Hepatocyte (in vitro differentiated cells): Measurements from ENCODE around the gene ADD2. TPM values are rescaled to one million over a fixed set of nuclear protein-coding genes. Genes with fewer than 3 reads are reported as not detected.

Source experiments
- DNase-seq: peaks from one replicate; pipeline ENCODE4 v3.0.0-alpha.2; 2016; ENCODE audit warnings: low spot score
- H2AFZ ChIP-seq: fragments of 200-600 bp; sonication (generic); 2 replicates; pipeline ENCODE4 v1.6.0; 2016; ENCODE audit warnings: antibody characterized with exemption, mild to moderate bottlenecking
- H3K27ac ChIP-seq: fragments of 200-600 bp; sonication (generic); 2 replicates; pipeline ENCODE4 v1.5.1; 2016; ENCODE audit warnings: mild to moderate bottlenecking
- H3K27me3 ChIP-seq: fragments of 200-600 bp; sonication (generic); 2 replicates; pipeline ENCODE4 v1.6.1; 2016
- H3K36me3 ChIP-seq: fragments of 200-600 bp; sonication (generic); replicated peaks from 2 replicates; pipeline ENCODE4 v1.5.1; 2016; ENCODE audit warnings: low read depth; ENCODE audit not compliant: insufficient read depth
- H3K4me1 ChIP-seq: fragments of 200-600 bp; sonication (generic); 2 replicates; pipeline ENCODE4 v1.5.1; 2016; ENCODE audit warnings: mild to moderate bottlenecking, moderate library complexity; ENCODE audit not compliant: insufficient read depth
- H3K4me2 ChIP-seq: fragments of 200-600 bp; sonication (generic); 2 replicates; pipeline ENCODE4 v1.6.0; 2016
- H3K4me3 ChIP-seq: fragments of 200-600 bp; sonication (generic); 2 replicates; pipeline ENCODE4 v1.5.1; 2016; ENCODE audit warnings: mild to moderate bottlenecking
- H3K79me2 ChIP-seq: fragments of 200-600 bp; sonication (generic); 2 replicates; pipeline ENCODE4 v1.6.0; 2017; ENCODE audit warnings: mild to moderate bottlenecking
- H3K9me2 ChIP-seq: fragments of 200-600 bp; sonication (generic); replicated peaks from 2 replicates; pipeline ENCODE4 v1.6.0; 2017; ENCODE audit warnings: mild to moderate bottlenecking; ENCODE audit not compliant: insufficient read depth
- H3K9me3 ChIP-seq: fragments of 200-600 bp; sonication (generic); 2 replicates; pipeline ENCODE4 v1.5.1; 2016; ENCODE audit warnings: low read depth, mild to moderate bottlenecking
- H4K20me1 ChIP-seq: fragments of 200-600 bp; sonication (generic); 2 replicates; pipeline ENCODE4 v1.6.0; 2016; ENCODE audit warnings: mild to moderate bottlenecking; ENCODE audit not compliant: insufficient read depth, poor library complexity, severe bottlenecking
- EZH2 ChIP-seq: fragments of 200-600 bp; sonication (generic); IDR thresholded peaks from 2 replicates; pipeline ENCODE4 v1.6.1; 2016; ENCODE audit warnings: antibody characterized with exemption, mild to moderate bottlenecking, borderline replicate concordance
- EZH2phosphoT487 ChIP-seq: fragments of 200-600 bp; sonication (generic); IDR thresholded peaks from one replicate; pipeline ENCODE4 v1.6.1; 2018; ENCODE audit warnings: antibody characterized with exemption, mild to moderate bottlenecking, low read depth, moderate library complexity; ENCODE audit not compliant: unreplicated experiment, severe bottlenecking
- WGBS: methylation state at CpG from one replicate; pipeline ENCODE4 v1.1.6; 2016; ENCODE audit warnings: low lambda C conversion rate; ENCODE audit errors: missing lambda C conversion rate; 5-methylcytosine and 5-hydroxymethylcytosine counted together
- polyA plus RNA-seq: library from polyadenylated mRNA; unstranded; fragments of >200 nt; fragmentation: Nextera tagmentation; extraction: Ambion mirVana; gene quantifications from 2 replicates; pipeline ENCODE4 v1.2.1, GENCODE V29; 2016
- total RNA-seq: library from RNA; depleted of rRNA; stranded (reverse); fragments of >200 nt; gene quantifications from 2 replicates; pipeline ENCODE4 v1.2.3, GENCODE V29; 2014
- TF ChIP-seq, protein P1 (sequence below): fragments of 200-600 bp; sonication (generic); IDR thresholded peaks from 2 replicates; pipeline ENCODE4 v1.5.1; 2016; ENCODE audit warnings: antibody characterized with exemption, mild to moderate bottlenecking; ENCODE audit not compliant: poor library complexity

Gene ADD2
- total and polyA plus RNA-seq, 2 experiments from 2014 or later = 0.74 to 2.4 TPM

DNA sequence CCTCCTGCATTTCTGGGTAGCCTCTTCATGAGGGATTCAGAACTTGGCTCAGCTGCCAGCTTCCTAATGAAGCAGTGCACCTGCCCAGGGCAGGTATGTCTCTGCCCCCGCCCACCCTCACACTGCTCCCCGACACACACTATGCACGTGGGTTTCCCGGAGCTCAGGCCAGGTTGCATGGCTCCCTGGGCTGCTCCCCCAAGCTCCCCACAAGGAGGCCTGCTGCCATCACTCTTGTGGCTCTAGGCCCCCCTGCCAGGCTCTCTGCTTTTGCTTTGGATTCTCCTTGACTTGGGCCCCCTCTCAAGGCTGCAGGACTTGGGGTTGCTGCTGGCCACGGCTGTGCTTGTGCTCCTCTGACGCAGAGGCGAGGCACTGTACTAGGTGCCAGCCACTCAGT is 43.6 kb downstream of the ADD2 start:
- Histone ChIP-seq H3K9me3 (no peaks in the 10 kb centered on the region), H2AFZ (no peak overlapping the region), H3K4me3 (no peak overlapping the region), H3K9me2 (no peaks in the 10 kb centered on the region), H4K20me1 (no peaks in the 10 kb centered on the region), H3K27ac (no peak overlapping the region), H3K79me2 (no peaks in the 10 kb centered on the region), H3K36me3 (no peaks in the 10 kb centered on the region), H3K27me3 (no peaks in the 10 kb centered on the region), H3K4me2 (no peak overlapping the region), H3K4me1 (no peaks in the 10 kb centered on the region)
- TF ChIP-seq, protein P1, sequence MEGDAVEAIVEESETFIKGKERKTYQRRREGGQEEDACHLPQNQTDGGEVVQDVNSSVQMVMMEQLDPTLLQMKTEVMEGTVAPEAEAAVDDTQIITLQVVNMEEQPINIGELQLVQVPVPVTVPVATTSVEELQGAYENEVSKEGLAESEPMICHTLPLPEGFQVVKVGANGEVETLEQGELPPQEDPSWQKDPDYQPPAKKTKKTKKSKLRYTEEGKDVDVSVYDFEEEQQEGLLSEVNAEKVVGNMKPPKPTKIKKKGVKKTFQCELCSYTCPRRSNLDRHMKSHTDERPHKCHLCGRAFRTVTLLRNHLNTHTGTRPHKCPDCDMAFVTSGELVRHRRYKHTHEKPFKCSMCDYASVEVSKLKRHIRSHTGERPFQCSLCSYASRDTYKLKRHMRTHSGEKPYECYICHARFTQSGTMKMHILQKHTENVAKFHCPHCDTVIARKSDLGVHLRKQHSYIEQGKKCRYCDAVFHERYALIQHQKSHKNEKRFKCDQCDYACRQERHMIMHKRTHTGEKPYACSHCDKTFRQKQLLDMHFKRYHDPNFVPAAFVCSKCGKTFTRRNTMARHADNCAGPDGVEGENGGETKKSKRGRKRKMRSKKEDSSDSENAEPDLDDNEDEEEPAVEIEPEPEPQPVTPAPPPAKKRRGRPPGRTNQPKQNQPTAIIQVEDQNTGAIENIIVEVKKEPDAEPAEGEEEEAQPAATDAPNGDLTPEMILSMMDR = no peak
- TF ChIP-seq EZH2 (no peak), EZH2phosphoT487 (no peak)
- DNase-seq = no peak
- 98% methylated on average over 6 of the region's 7 CpGs for WGBS

DNA sequence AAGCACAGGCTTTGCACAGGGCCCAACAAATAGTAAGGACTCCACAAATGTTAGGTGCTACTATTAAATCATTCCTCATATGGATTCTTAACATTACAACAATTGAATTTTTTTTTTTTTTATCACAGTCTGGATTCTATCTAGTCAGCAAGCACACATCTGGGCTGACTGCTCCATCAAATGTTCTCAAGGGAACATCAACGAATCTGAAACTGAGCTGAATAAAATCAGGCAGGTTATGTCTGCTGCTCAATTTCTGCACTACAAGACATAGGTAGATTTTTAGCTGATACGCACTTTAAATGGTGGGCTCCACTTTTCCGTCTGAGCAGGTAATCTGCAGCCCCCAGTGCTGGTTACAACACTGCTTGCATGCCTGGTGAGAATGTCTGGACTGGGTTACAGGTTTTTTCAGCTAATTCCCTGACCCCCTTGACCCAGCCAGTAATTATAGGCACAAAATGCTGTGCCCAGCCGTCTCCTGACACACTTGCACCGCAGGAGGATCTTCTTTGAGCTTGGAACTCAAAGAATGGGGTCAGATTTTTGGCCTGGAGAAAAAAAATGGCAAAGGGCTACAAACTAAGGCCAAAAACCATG is 44.6 kb downstream of the ADD2 start:
- H3K79me2 ChIP-seq = no peaks in the 10 kb centered on the region
- no peaks in the 10 kb centered on the region for H3K9me3 ChIP-seq
- H3K36me3 ChIP-seq = no peaks in the 10 kb centered on the region
- H4K20me1 ChIP-seq = no peaks in the 10 kb centered on the region
- TF ChIP-seq EZH2phosphoT487 = no peak
- TF ChIP-seq, protein P1 = no peak
- TF ChIP-seq EZH2 = no peak
- H3K4me3 ChIP-seq = no peak overlapping the region
- H3K27ac ChIP-seq = no peak overlapping the region
- WGBS = 82% methylated on average over 5 of the region's 5 CpGs
- no peaks in the 10 kb centered on the region for H3K27me3 ChIP-seq
- no peaks in the 10 kb centered on the region for H3K4me1 ChIP-seq
- DNase-seq = no peak
- H2AFZ ChIP-seq = no peak overlapping the region
- H3K4me2 ChIP-seq = no peak overlapping the region
- H3K9me2 ChIP-seq = no peaks in the 10 kb centered on the region

DNA sequence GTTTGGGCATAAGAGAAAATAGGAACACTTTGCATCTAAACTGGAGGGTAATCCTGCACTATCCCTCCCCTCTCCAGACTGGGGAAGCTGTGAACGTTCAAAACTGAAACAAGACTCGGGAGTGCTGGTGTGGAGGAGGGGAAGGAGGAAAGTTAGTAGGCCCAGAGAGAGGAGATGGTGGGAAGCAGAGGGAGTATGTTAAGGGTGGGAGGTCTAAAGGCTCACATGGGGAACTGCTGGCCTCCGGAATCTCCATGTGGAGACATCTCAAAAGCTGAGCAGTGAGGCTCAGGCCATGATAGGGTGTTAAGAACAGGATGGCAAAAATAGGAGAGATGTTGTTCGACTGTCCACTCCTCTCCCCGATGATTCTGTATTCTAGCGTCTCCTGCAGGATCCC is 47.9 kb downstream of the ADD2 start:
- no peaks in the 10 kb centered on the region for H3K79me2 ChIP-seq
- DNase-seq = no peak
- no peaks in the 10 kb centered on the region for H3K27me3 ChIP-seq

More for the DNA sequence above, 47.9 kb downstream of the ADD2 start:
- no peaks in the 10 kb centered on the region for H3K36me3 ChIP-seq
- H3K9me3 ChIP-seq = no peaks in the 10 kb centered on the region
- 77% methylated on average over 6 of the region's 6 CpGs for WGBS
- H3K4me2 ChIP-seq = no peak overlapping the region
- H3K27ac ChIP-seq = no peak overlapping the region
- H3K4me1 ChIP-seq = no peaks in the 10 kb centered on the region
- no peak overlapping the region for H3K4me3 ChIP-seq
- H2AFZ ChIP-seq = no peak overlapping the region
- no peaks in the 10 kb centered on the region for H4K20me1 ChIP-seq
- no peak for TF ChIP-seq EZH2phosphoT487
- TF ChIP-seq EZH2 = no peak
- TF ChIP-seq, protein P1 = no peak
- no peaks in the 10 kb centered on the region for H3K9me2 ChIP-seq
